Glutamatergic neuron (in vitro differentiated cells): ENCODE data around the gene CTNNBIP1. TPM values are rescaled to one million over a fixed set of nuclear protein-coding genes. Genes with fewer than 3 reads are reported as not detected.
A peak's percentile ranks its signal among the peaks of the same experiment; 100 is the strongest.

ENCODE experiments used
- DNase-seq: peaks from one replicate; pipeline ENCODE4 v3.0.0; 2022
- H3K27ac Mint-ChIP-seq: one replicate; pipeline ENCODE4 v1.8.0; 2020; ENCODE audit warnings: mild to moderate bottlenecking, mixed read lengths, inconsistent platforms; ENCODE audit not compliant: unreplicated experiment
- H3K27me3 Mint-ChIP-seq: one replicate; pipeline ENCODE4 v1.8.0; 2020; ENCODE audit warnings: mild to moderate bottlenecking, moderate library complexity, mixed read lengths, inconsistent platforms; ENCODE audit not compliant: unreplicated experiment
- H3K36me3 Mint-ChIP-seq: one replicate; pipeline ENCODE4 v1.8.0; 2020; ENCODE audit warnings: mild to moderate bottlenecking, mixed read lengths, inconsistent platforms; ENCODE audit not compliant: unreplicated experiment
- H3K4me1 Mint-ChIP-seq: one replicate; pipeline ENCODE4 v1.8.0; 2020; ENCODE audit warnings: mild to moderate bottlenecking, low read depth, mixed read lengths, inconsistent platforms; ENCODE audit not compliant: unreplicated experiment
- H3K4me3 Mint-ChIP-seq: one replicate; pipeline ENCODE4 v1.8.0; 2020; ENCODE audit warnings: mild to moderate bottlenecking, mixed read lengths, inconsistent platforms; ENCODE audit not compliant: unreplicated experiment
- H3K9me3 Mint-ChIP-seq: one replicate; pipeline ENCODE4 v1.8.0; 2020; ENCODE audit warnings: mild to moderate bottlenecking, moderate library complexity, mixed read lengths, inconsistent platforms; ENCODE audit not compliant: unreplicated experiment
- total RNA-seq: library from RNA; stranded (reverse); fragmentation: NEBNext Ultra II Directional; extraction: Animal tissue kit (Norgen Biotek cat#: 25700); gene quantifications from one replicate; pipeline ENCODE4 v1.2.1, GENCODE V29; 2021; ENCODE audit not compliant: unreplicated experiment
- TF ChIP-seq, protein P1 (sequence below): fragments of 200-600 bp; sonication (generic); IDR thresholded peaks from one replicate; pipeline ENCODE4 v1.5.0; 2021; ENCODE audit not compliant: partially characterized antibody, unreplicated experiment

Gene CTNNBIP1
- total RNA-seq, 1 donor from 2014 or later: 50.7 TPM

DNA sequence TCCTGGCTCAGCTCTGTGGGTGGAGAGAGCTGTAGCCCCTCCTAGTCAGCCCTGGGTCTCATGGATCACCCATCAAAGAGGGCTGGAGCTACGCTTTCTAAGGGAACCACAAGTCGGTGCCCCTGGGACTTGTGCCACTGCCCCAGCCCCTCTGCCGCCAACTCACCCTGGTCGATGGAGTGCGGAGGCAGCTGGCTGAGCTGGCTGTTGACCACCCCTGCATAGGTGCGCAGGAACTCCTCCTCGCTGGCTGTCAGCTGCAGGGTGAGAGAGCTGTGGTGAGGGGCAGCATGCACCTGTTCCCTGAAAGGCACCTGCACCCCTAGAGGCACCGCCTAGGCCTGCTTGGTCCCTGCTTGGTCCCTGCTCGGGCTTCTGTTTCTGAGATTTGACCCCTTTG is 39.0 kb downstream of the CTNNBIP1 start:
- DNase-seq: no peak
- Mint-ChIP-seq H3K36me3 (no peaks in the 10 kb centered on the region), H3K4me1 (peaks cover 19% of the 10 kb centered on the region), H3K4me3 (no peak overlapping the region), H3K27me3 (no peaks in the 10 kb centered on the region), H3K27ac (no peak overlapping the region), H3K9me3 (peaks cover 7% of the 10 kb centered on the region)
- TF ChIP-seq, protein P1, sequence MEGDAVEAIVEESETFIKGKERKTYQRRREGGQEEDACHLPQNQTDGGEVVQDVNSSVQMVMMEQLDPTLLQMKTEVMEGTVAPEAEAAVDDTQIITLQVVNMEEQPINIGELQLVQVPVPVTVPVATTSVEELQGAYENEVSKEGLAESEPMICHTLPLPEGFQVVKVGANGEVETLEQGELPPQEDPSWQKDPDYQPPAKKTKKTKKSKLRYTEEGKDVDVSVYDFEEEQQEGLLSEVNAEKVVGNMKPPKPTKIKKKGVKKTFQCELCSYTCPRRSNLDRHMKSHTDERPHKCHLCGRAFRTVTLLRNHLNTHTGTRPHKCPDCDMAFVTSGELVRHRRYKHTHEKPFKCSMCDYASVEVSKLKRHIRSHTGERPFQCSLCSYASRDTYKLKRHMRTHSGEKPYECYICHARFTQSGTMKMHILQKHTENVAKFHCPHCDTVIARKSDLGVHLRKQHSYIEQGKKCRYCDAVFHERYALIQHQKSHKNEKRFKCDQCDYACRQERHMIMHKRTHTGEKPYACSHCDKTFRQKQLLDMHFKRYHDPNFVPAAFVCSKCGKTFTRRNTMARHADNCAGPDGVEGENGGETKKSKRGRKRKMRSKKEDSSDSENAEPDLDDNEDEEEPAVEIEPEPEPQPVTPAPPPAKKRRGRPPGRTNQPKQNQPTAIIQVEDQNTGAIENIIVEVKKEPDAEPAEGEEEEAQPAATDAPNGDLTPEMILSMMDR: no peak

DNA sequence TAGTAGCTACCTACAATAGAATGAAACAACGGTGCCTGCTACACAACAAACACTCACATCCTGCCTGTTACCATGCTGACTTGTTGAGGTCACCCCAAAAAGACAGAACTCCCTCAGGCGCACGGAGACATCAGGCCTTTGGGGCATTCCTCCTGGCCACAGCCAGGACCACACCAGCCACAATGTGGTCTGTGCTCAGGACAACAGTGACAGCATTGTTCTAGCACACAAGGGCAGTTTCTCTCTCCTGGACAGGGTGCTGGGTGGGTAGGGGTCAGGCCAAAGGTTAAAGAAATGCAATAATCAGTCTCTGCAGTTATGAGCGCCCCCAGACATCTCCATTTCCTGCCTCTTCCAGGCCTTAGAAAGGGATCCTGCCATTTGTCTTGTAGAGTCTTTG is 39.5 kb downstream of the CTNNBIP1 start:
- TF ChIP-seq, protein P1: no peak
- H3K4me3 Mint-ChIP-seq: no peak overlapping the region
- no peaks in the 10 kb centered on the region for H3K36me3 Mint-ChIP-seq
- H3K27me3 Mint-ChIP-seq: no peaks in the 10 kb centered on the region
- peaks cover 20% of the 10 kb centered on the region for H3K4me1 Mint-ChIP-seq
- DNase-seq: no peak
- H3K9me3 Mint-ChIP-seq: peaks cover 7% of the 10 kb centered on the region
- H3K27ac Mint-ChIP-seq: no peak overlapping the region

GRCh38 chr1:9869831-9870251 is 40.2 kb downstream of the CTNNBIP1 start:
- H3K9me3 Mint-ChIP-seq: peaks cover 7% of the 10 kb centered on the region
- no peaks in the 10 kb centered on the region for H3K27me3 Mint-ChIP-seq
- no peak overlapping the region for H3K4me3 Mint-ChIP-seq
- no peaks in the 10 kb centered on the region for H3K36me3 Mint-ChIP-seq
- DNase-seq: no peak
- H3K4me1 Mint-ChIP-seq: peaks cover 13% of the 10 kb centered on the region
- TF ChIP-seq, protein P1: no peak
- H3K27ac Mint-ChIP-seq: no peak overlapping the region

GRCh38 chr1:9868244-9868590 is 41.9 kb downstream of the CTNNBIP1 start:
- H3K27ac Mint-ChIP-seq: no peak overlapping the region
- no peaks in the 10 kb centered on the region for H3K27me3 Mint-ChIP-seq
- peaks cover 2% of the 10 kb centered on the region for H3K9me3 Mint-ChIP-seq
- H3K36me3 Mint-ChIP-seq: no peaks in the 10 kb centered on the region
- peak overlapping the region; percentile 7 for H3K4me3 Mint-ChIP-seq
- TF ChIP-seq, protein P1: no peak
- H3K4me1 Mint-ChIP-seq: peaks cover 15% of the 10 kb centered on the region
- no peak for DNase-seq

- Mint-ChIP-seq H3K9me3 (peaks cover 4% of the 10 kb centered on the region), H3K36me3 (no peaks in the 10 kb centered on the region), H3K4me3 (peak overlapping the region; percentile 7), H3K27ac (no peak overlapping the region), H3K27me3 (no peaks in the 10 kb centered on the region), H3K4me1 (peaks cover 18% of the 10 kb centered on the region)
- TF ChIP-seq, protein P1: peak; percentile 98
- peak; percentile 90 for DNase-seq
Measured at GRCh38 chr1:9867408-9868243, 42.4 kb downstream of the CTNNBIP1 start.
